GM19455 (cell line): ENCODE results near the gene ZSCAN1.
"Not testable (repeated sequence)": the region's sequence is repeated elsewhere in the genome, so short reads cannot be mapped to it uniquely, and the experiment has no call there.

ENCODE experiments used
- ATAC-seq: cut with Tn5 transposase; IDR thresholded peaks from one replicate; pipeline ENCODE4 v1.9.1; 2021; ENCODE audit not compliant: unreplicated experiment

The ZSCAN1 gene

GRCh38 chr19:58033741-58034476 lies at the start of gene ZSCAN1:
ZSCAN1 (plus strand) TSS chr19:58034025; CDS start chr19:58037837, 3,812 bp downstream.
- ATAC-seq = no peak

- ATAC-seq = no peak
Observed at GRCh38 chr19:57992841-57993240, 41.0 kb upstream of the ZSCAN1 start.

GRCh38 chr19:58000677-58001076 lies 33.1 kb upstream of the ZSCAN1 start:
- ATAC-seq = no peak

GRCh38 chr19:58001895-58002369 lies 31.9 kb upstream of the ZSCAN1 start:
- ATAC-seq = peak; percentile 25

- ATAC-seq = peak; percentile 89
Observed at GRCh38 chr19:58002384-58003173, 31.2 kb upstream of the ZSCAN1 start, which contains the start of gene ZNF606. ZNF606 (minus strand) TSS chr19:58002820; CDS start chr19:58001319, 1,501 bp downstream.

- ATAC-seq = no peak
Observed at GRCh38 chr19:58003174-58003828, 30.5 kb upstream of the ZSCAN1 start.

- ATAC-seq = no peak
Observed at GRCh38 chr19:58007285-58007684, 26.5 kb upstream of the ZSCAN1 start.

- ATAC-seq = not testable (repeated sequence)
Observed at GRCh38 chr19:58008877-58009276, 24.9 kb upstream of the ZSCAN1 start.

- no peak for ATAC-seq
Observed at GRCh38 chr19:58009301-58009665, 24.5 kb upstream of the ZSCAN1 start.

- no peak for ATAC-seq
Observed at GRCh38 chr19:58009666-58010301, 24.0 kb upstream of the ZSCAN1 start.

- ATAC-seq = no peak
Observed at GRCh38 chr19:58010507-58010906, 23.3 kb upstream of the ZSCAN1 start.

GRCh38 chr19:58014141-58014540 lies 19.7 kb upstream of the ZSCAN1 start:
- no peak for ATAC-seq

GRCh38 chr19:58020129-58020528 lies 13.7 kb upstream of the ZSCAN1 start:
- ATAC-seq = no peak

- no peak for ATAC-seq
Observed at GRCh38 chr19:58021541-58022282, 12.1 kb upstream of the ZSCAN1 start.

GRCh38 chr19:58022283-58022660 lies 11.6 kb upstream of the ZSCAN1 start:
- no peak for ATAC-seq

- no peak for ATAC-seq
Observed at GRCh38 chr19:58024661-58025060, 9.2 kb upstream of the ZSCAN1 start.

- no peak for ATAC-seq
Observed at GRCh38 chr19:58034477-58034793, 610 bp downstream of the ZSCAN1 start.

- ATAC-seq = no peak
Observed at GRCh38 chr19:58035863-58036262, 2.0 kb downstream of the ZSCAN1 start.

GRCh38 chr19:58037927-58038687 lies 4.3 kb downstream of the ZSCAN1 start:
- ATAC-seq = no peak

GRCh38 chr19:58038688-58039204 lies 4.9 kb downstream of the ZSCAN1 start:
- no peak for ATAC-seq
